ENCODE data around the gene MCM3. TPM values are rescaled to one million over a fixed set of nuclear protein-coding genes. Genes with fewer than 3 reads are reported as not detected.

Gene MCM3
- total RNA-seq: 87.3 and 99.9 TPM in 2 replicates

DNA sequence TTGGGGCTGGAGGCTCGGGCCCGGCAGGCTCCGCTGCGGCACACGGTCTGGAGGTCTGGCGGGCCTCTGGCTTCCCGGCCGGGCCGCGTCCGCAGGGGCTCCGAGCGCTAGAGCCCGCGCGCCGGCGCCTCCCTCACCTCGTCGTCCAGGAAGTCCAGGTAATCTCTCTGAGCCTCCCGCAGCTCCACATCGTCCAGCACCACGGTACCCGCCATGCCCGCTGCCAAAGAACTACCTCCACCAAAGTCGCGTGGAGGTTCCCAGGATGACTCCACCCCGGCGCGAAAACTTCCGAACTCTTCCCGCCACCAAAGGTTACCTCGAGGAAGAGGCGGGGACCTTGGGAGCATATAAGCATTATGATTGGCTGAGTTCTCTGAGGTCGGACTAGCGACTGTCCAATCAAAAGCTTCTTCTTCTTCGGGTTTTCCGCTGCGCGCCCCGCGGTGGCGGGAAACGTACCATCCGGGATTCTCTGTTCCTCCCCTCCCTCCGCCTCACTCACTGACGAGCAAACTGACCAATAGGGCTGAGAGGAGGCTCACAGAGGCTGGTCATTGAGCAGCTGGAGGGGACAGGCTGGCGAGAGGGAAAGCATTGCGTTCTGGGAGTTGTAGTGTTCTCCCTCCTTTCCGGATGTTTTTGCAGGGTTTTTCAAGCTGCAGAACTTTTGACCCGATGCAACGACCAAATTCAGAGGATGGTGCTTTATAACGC, at the start of gene MCM3:
Gene MCM3, minus strand, starts transcription at position 283 of the 717 bp plus-strand sequence. Its CDS starts 68 bp downstream, at position 215.

DNA sequence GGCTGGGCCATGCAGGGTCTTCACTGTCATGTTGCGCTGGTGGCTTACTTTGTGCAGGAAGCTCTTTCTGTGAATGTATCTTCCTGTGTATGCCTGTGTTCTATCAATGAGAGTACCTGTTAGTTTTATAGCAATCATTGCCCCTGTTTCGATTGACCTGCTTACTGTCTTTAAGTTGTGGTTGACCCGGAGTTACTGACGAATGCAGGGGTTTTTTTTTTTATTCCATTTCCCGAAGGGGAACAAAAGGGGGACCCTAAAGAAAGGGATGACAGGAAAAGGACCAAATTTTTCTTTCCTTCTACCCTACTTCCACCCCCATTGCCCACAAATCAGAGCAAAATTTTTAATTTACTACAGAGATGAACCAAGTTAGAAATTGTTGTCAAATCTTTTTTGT, 40.1 kb downstream of the MCM3 start, which contains the start of gene IL17F:
Gene IL17F, minus strand, starts transcription at position 101 of the 400 bp plus-strand sequence. Its CDS starts 71 bp downstream, at position 30.

Other genes with a start within 250 kb of the MCM3 start
- not detected in 2 replicates for gene PKHD1, start 197.1 kb downstream of the MCM3 start, total RNA-seq
- gene IL17A, start 98.4 kb downstream of the MCM3 start, total RNA-seq: not detected in 2 replicates
- not detected in 2 replicates for gene IL17F, start 40.2 kb downstream of the MCM3 start, total RNA-seq
- gene PAQR8, start 77.4 kb upstream of the MCM3 start, total RNA-seq: 4.2 and 4.5 TPM in 2 replicates
- 15.2 and 15.5 TPM in 2 replicates for gene EFHC1, start 135.6 kb upstream of the MCM3 start, total RNA-seq

Data from bronchus fibroblast of lung (primary cell).